ENCODE results near the gene DAP3. TPM values are rescaled to one million over a fixed set of nuclear protein-coding genes. Genes with fewer than 3 reads are reported as not detected.
"Not testable (repeated sequence)": the region's sequence is repeated elsewhere in the genome, so short reads cannot be mapped to it uniquely, and the experiment has no call there.

Gene DAP3
- total and polyA plus RNA-seq, 2 of the 13 experiments (the other 11 are each of a cell fraction or from before 2014, with no cell fraction given), result 129 to 133 TPM

DNA sequence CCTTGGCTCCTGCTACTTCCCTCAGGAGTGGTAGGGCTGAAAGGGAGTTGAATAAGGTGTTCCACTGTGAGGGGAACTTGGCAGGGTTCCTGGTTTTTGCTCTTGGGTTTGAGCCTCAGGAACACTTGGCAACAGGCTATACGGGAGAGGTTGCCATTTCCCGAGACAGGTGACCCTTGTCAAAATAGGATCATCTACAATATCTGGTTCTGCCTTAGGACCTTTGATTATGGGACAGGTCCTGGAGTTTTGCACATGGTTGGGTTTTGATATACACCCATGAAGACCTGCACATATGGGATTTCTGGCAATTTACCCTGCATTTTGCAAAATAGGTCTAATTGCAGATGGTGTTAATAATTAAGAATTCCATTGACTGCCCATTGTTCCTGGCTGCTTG is 31.4 kb upstream of the DAP3 start:
- no peaks in the 10 kb centered on the region for H3K4me1 ChIP-seq (ENCODE audit: insufficient read depth, low read length)
- ChIA-PET CTCF (ENCODE audit: low intra/inter-chr PET ratio, low total read pairs) (no interaction called here), POLR2A (no interaction called here)
- no peak overlapping the region for H2AFZ ChIP-seq (ENCODE audit: low read length)
- no peak overlapping the region for H3K9ac ChIP-seq (ENCODE audit: insufficient read depth, low read depth, low read length)
- TF ChIP-seq PAF1 (CRISPR knock-in tag; IDR thresholded peaks at IDR 0.05), result peak; percentile 53; the same call in 1 of the 2 replicates
- peak; percentile 22; the same call in 1 of the 2 replicates for TF ChIP-seq POLR2AphosphoS5 (IDR thresholded peaks at IDR 0.05; ENCODE audit: low read depth, low read length)
- no peak for TF ChIP-seq SOX6 (IDR thresholded peaks at IDR 0.05)
- no peak for TF ChIP-seq SOX6 (CRISPR knock-in tag; IDR thresholded peaks at IDR 0.05)
- TF ChIP-seq ZBTB20 (CRISPR knock-in tag; IDR thresholded peaks at IDR 0.05; ENCODE audit: borderline replicate concordance, low read depth), result no peak
- no peak for TF ChIP-seq NR2F6 (IDR thresholded peaks at IDR 0.05)
- TF ChIP-seq NR2F6 (CRISPR knock-in tag; IDR thresholded peaks at IDR 0.05), result no peak
- TF ChIP-seq CBX5 (CRISPR knock-in tag; IDR thresholded peaks at IDR 0.05; ENCODE audit: borderline replicate concordance), result no peak
- TF ChIP-seq, protein P1, sequence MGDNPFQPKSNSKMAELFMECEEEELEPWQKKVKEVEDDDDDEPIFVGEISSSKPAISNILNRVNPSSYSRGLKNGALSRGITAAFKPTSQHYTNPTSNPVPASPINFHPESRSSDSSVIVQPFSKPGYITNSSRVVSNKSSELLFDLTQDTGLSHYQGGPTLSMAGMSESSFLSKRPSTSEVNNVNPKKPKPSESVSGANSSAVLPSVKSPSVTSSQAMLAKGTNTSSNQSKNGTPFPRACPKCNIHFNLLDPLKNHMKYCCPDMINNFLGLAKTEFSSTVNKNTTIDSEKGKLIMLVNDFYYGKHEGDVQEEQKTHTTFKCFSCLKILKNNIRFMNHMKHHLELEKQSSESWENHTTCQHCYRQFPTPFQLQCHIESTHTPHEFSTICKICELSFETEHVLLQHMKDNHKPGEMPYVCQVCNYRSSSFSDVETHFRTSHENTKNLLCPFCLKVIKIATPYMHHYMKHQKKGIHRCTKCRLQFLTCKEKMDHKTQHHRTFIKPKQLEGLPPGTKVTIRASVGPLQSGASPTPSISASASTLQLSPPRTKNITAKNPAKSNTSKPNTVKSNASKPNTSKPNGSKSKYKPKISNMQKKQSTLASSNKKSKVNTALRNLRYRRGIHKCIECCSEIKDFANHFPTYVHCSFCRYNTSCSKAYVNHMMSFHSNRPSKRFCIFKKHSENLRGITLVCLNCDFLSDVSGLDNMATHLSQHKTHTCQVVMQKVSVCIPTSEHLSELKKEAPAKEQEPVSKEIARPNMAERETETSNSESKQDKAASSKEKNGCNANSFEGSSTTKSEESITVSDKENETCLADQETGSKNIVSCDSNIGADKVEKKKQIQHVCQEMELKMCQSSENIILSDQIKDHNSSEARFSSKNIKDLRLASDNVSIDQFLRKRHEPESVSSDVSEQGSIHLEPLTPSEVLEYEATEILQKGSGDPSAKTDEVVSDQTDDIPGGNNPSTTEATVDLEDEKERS (CRISPR knock-in tag; IDR thresholded peaks at IDR 0.05), result no peak
- TF ChIP-seq ZNF850 (CRISPR knock-in tag; conservative IDR thresholded peaks at IDR 0.05), result no peak
- peak; percentile 38 for TF ChIP-seq RBM22 (optimal IDR thresholded peaks at IDR 0.05; ENCODE audit: low read length)
- TF ChIP-seq BRD4 (CRISPR knock-in tag; IDR thresholded peaks at IDR 0.05), result no peak
- TF ChIP-seq POLR2G (IDR thresholded peaks at IDR 0.05; ENCODE audit: low read depth, low read length), result peak; percentile 33; the same call in 1 of the 2 replicates
- intact Hi-C loops (cut with micrococcal nuclease; ENCODE audit: unreplicated experiment), result no loop called here
- H3K36me3 ChIP-seq (replicated peaks in 1 of 2; ENCODE audit: control insufficient read depth in 1 of 2, insufficient read depth in 2 of 2, low read length in 2 of 2), result peaks cover 7 to 22% of the 10 kb centered on the region in 2 experiments
- no peaks in the 10 kb centered on the region for H3K79me2 ChIP-seq (ENCODE audit: insufficient read depth, low read length)
- DNase-seq (ENCODE audit: low spot score) (no peak), FAIRE-seq (no peak), ATAC-seq (no peak)
- in situ Hi-C loops (cut with HindIII; ENCODE audit: extremely low pct_ligation_motif_present, low pct_unique_long_range_greater_than_20kb), result no loop called here
- BruUV-seq (replicated peaks), result no TSS peak
- H3K4me3 ChIP-seq (replicated peaks in 1 of 3; ENCODE audit: insufficient read depth in 1 of 3, low read depth in 2 of 3, low read length in 3 of 3), result no peak overlapping the region
- H3K27me3 ChIP-seq (ENCODE audit: control insufficient read depth in 1 of 2, insufficient read depth in 2 of 2, low read length in 2 of 2), result no peaks in the 10 kb centered on the region
- 100% methylated on average over 1 of the region's 2 CpGs for WGBS (ENCODE audit: low lambda C conversion rate)
- no peaks in the 10 kb centered on the region for H3K9me3 ChIP-seq (ENCODE audit: low read length)
- no peaks in the 10 kb centered on the region for H4K20me1 ChIP-seq (ENCODE audit: insufficient read depth, low read length)
- no peak overlapping the region for H3K4me2 ChIP-seq (ENCODE audit: low read depth, low read length)
- H3K27ac ChIP-seq (ENCODE audit: extremely low read length, insufficient read depth, low read length), result no peak overlapping the region

DNA sequence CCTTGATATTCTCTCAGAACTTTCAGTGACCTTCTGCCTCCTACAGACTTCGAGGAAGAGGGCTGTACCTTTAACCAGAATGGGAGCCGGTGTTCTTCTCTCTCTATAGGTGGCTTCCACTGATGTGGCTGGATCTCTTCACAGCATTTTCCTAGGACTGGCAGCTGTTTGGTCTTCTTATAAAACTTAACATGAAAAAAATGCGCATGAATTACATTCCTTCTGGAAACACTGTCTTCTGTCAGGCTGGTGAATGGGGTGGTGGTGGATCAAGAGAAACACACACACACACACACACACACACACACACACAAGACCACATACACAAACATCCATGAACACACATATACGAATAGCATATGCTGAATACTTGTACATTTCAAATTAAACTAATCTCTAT is 27.7 kb upstream of the DAP3 start:
- H3K9ac ChIP-seq (ENCODE audit: insufficient read depth, low read depth, low read length); in situ Hi-C loops (cut with HindIII; ENCODE audit: extremely low pct_ligation_motif_present, low pct_unique_long_range_greater_than_20kb); H3K27me3 ChIP-seq (ENCODE audit: control insufficient read depth in 1 of 2, insufficient read depth in 2 of 2, low read length in 2 of 2); H2AFZ ChIP-seq (ENCODE audit: low read length); H3K4me1 ChIP-seq (ENCODE audit: insufficient read depth, low read length); POLR2A ChIA-PET; DNase-seq (ENCODE audit: low spot score); H4K20me1 ChIP-seq (ENCODE audit: insufficient read depth, low read length); CTCF ChIA-PET (ENCODE audit: low intra/inter-chr PET ratio, low total read pairs); H3K27ac ChIP-seq (ENCODE audit: extremely low read length, insufficient read depth, low read length); H3K4me3 ChIP-seq (replicated peaks in 1 of 3; ENCODE audit: insufficient read depth in 1 of 3, low read depth in 2 of 3, low read length in 3 of 3); H3K79me2 ChIP-seq (ENCODE audit: insufficient read depth, low read length); FAIRE-seq; BruUV-seq (replicated peaks); ATAC-seq; intact Hi-C loops (cut with micrococcal nuclease; ENCODE audit: unreplicated experiment); H3K4me2 ChIP-seq (ENCODE audit: low read depth, low read length); H3K9me3 ChIP-seq (ENCODE audit: low read length): not testable (repeated sequence)
- 100% methylated on average over 3 of the region's 4 CpGs for WGBS (ENCODE audit: low lambda C conversion rate)
- H3K36me3 ChIP-seq (replicated peaks in 1 of 2; ENCODE audit: control insufficient read depth in 1 of 2, insufficient read depth in 2 of 2, low read length in 2 of 2), result peaks cover 11 to 42% of the 10 kb centered on the region in 2 experiments
